GM18861 (cell line): ENCODE data around the gene CEP126.
A peak's percentile ranks its signal among the peaks of the same experiment; 100 is the strongest.

Experiments
- ATAC-seq: cut with Tn5 transposase; IDR thresholded peaks from one replicate; pipeline ENCODE4 v1.9.1; 2021; ENCODE audit not compliant: unreplicated experiment

Gene CEP126, protein sequence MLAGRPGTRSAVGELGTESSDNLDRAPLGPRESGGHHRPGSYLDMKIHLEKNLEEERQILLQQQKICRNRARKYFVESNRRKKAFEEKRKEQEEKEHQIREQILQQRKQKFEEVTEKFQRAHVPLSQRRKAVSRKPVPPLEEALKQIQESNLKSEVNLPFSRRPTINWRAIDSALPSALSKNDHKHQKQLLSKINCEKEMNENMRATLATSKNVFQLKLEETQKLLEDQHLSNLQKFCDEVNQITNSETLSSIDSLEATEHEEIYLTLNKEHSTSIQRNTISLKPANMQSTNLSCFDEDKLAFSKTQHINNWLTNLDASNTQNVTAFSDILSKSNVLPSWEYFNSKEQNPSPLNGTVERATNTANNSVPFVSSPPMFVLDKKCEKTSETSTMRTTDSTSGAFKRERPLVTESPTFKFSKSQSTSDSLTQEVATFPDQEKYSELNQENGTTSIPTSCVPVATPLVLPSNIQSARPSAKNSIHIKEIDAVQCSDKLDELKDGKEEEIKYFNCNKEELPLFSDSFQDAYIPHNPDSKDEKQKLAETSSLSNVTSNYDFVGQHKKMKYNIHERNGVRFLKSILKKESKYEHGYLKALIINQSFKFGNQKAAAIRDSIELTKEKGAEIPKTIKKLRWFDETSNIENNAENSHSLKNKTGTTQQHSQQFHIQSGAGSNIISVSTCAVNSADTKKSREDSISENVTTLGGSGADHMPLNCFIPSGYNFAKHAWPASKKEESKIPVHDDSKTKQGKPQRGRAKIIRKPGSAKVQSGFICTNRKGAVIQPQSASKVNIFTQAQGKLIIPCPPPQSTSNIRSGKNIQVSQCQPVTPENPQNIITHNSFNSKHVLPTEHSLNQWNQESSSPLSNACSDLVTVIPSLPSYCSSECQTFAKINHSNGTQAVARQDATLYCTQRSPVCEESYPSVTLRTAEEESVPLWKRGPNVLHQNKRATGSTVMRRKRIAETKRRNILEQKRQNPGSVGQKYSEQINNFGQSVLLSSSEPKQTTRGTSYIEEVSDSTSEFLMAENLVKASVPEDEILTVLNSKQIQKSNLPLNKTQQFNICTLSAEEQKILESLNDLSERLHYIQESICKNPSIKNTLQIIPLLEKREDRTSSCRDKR

GRCh38 chr11:101914738-101915426 is at the start of gene CEP126:
TSS of gene CEP126 (plus strand) at chr11:101915010. CDS start at chr11:101915285, 275 bp downstream.
- peak; percentile 98 for ATAC-seq

DNA sequence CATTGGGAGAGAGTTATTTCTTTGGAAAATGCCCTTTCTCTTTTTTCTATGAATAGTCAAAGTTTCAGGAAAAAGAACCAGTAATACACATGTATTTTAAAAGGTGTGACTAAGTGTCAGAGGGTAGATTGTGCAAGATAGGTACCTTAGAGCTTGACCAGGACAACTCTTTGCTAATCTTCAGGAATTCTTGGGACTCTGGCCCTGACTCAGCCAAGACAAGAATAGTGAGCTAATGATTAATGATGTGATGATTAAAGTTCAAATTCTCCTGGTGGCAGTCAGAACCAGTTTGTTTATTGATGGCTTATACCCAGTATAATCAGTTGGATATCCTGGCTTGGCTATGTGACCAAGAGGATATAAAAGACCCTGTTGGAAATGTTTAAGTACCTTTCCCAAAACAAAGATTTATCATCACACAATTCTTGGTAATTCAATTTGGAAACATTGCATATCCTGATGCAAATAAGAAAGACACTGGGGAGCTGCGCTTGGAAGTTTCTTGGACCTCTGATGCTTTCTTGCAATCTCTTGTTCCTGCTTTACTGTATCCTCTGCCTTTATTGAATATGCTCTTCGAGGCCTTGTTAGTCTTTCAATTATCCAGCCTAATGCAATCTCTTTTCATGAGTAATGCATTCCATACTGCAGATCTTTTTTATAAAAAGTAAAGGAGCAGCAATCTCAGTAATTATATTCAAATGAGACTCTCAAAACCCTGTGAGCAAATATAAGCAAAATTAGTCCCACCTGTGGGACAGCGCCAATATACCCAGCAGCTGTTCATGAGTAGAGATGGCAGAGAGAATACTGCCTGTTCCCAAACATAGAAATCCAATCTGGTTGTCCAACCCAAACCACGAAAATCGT is 48.0 kb upstream of the CEP126 start:
- no peak for ATAC-seq

- ATAC-seq: no peak
Measured at GRCh38 chr11:101867951-101868350, 46.9 kb upstream of the CEP126 start.

GRCh38 chr11:101870510-101870909 is 44.3 kb upstream of the CEP126 start:
- ATAC-seq: no peak

GRCh38 chr11:101872171-101872882 is 42.5 kb upstream of the CEP126 start:
- ATAC-seq: no peak

- ATAC-seq: peak; percentile 50
Measured at GRCh38 chr11:101880222-101880621, 34.6 kb upstream of the CEP126 start.

DNA sequence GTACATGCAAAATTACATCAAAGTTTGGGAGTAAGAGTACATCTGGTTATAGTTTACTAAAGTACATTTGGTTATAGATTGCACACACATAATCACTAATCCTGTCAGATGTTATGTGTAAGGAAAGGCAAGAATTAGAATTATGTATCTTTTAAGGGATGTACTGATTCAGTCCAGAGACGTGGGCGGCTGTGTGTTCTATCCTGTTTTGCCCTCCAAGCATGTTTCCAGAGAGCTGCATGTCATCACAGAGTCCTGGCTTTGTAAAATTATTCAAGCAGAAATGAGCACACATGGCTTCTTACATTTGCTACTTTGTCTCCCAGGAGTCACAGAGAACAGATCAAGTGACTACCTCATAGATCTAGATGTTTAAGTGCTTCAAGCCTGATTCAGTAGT is 33.2 kb upstream of the CEP126 start:
- ATAC-seq: no peak

DNA sequence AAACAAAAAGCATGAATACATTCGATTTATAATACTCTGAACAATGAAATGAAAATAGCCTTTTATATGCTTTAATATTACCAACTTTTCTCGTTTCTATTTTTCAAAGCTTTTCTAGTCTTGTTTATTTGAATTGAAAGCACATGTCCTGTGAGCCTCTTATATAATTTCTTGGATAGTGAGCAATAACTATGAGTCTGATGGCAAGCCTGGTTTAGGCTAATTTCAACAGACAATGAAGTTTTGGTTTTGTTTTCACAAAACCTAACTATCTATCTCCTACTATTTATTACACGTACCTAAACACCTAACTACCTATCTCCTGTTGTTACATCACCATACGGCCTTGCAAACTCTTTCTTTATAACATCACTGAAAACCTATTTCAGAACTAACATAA is 29.2 kb upstream of the CEP126 start:
- ATAC-seq: no peak

- ATAC-seq: no peak
Measured at GRCh38 chr11:101889767-101890166, 25.0 kb upstream of the CEP126 start.

GRCh38 chr11:101894505-101894904 is 20.3 kb upstream of the CEP126 start:
- no peak for ATAC-seq

DNA sequence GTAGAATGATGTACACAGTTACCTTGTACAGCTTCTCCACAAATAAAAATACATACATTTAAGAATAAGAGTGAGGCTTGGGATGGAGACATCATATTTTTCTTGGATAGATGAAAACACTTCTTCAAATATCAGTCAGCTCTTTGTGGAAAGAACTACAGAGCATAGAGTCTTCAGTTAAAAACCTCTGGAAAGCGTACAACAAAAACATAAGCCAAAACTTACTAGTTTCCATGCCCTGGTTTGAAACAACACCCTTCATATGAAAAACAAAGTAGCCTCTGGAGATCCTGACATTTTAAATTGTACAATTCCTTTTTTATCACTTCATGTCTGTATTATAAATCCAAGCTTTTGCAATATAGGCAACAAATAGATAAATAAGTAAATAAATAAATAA is 7.0 kb upstream of the CEP126 start:
- no peak for ATAC-seq

GRCh38 chr11:101909087-101909486 is 5.7 kb upstream of the CEP126 start:
- ATAC-seq: no peak

DNA sequence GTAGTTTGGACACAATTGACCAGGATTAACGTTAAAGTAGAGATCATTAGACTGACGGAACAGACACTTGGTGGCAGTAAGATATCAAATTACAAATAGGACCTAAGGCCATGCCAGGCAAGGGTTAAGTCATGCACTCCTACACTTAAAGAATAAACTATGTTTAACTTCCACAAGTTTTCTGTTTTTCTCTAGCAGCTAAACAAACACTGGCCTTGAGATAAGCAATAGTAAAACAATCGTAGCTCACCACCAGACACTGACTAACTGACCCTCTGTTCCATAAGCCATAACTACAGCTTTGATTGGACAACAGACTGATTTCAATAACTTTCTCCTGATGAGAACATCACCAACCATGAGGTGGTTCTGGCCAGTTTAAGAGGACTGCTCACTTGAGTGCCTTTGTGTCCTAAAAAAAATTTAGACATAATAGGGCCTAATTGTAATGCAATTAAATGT is 2.0 kb upstream of the CEP126 start:
- ATAC-seq: no peak

DNA sequence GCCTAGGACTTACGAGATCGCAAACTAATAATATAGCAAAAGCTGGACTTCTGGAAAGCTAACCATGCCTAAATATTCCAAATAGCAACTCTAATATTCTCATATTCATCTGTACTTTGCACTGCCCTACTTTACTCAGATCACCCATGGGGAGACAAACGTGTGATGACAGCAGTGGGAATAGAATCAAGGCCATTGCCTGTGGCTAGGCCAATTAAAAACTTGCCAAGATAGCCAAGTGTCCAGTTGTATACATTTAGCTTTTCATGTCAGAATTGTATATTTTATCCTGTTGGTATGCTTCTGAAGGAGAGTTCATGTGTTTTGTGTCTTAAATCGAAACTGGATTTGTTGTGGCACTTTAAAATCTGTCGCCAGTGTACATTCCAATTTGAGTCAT is 1.2 kb upstream of the CEP126 start:
- no peak for ATAC-seq

- no peak for ATAC-seq
Measured at GRCh38 chr11:101914341-101914737, 471 bp upstream of the CEP126 start.

DNA sequence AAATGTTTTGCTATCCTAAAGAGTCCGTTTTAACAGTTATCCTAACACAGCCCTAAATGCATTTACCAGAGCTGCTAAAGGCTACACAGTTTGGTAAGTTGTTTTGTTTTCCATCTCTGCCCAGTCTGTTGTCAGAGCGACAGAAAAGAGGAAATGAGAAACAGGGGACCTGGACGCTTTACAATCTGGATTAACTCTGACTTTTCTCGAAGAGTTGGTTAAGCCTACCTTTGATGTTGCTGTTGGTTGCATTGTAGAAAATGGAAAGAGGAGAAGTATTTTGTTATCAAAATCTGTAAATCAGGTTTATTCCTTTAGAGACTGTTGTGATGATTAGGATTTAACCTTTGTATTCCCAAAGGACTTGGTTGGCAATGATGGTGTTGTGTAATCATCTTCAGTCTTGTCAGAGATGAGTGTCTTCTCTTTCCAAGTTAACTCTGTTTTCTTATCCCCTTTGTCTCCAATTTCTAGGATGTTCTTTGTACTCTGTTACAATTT is 1.0 kb downstream of the CEP126 start:
- peak; percentile 37 for ATAC-seq

GRCh38 chr11:101916422-101916821 is 1.6 kb downstream of the CEP126 start, which contains the start of gene ANGPTL5:
TSS of gene ANGPTL5 (minus strand) at chr11:101916522. CDS start at chr11:101907909, 8,613 bp downstream.
- ATAC-seq: no peak

- ATAC-seq: no peak
Measured at GRCh38 chr11:101917226-101917625, 2.4 kb downstream of the CEP126 start.

- ATAC-seq: no peak
Measured at GRCh38 chr11:101920992-101921391, 6.2 kb downstream of the CEP126 start.
